Smooth muscle cell (in vitro differentiated cells): ENCODE results near the gene NAT14. TPM values are rescaled to one million over a fixed set of nuclear protein-coding genes. Genes with fewer than 3 reads are reported as not detected.

ENCODE experiments used
- DNase-seq: peaks from one replicate; lab custom pipeline; 2025; ENCODE audit not compliant: unreplicated experiment; lab: John Stamatoyannopoulos, UW
- H2AFZ ChIP-seq: fragments of 200-600 bp; sonication (generic); 2 replicates; pipeline ENCODE4 v1.6.0; 2016; ENCODE audit warnings: antibody characterized with exemption, low read depth, mild to moderate bottlenecking
- H3F3A ChIP-seq: fragments of 200-600 bp; sonication (generic); 2 replicates; pipeline ENCODE4 v1.6.0; 2017; ENCODE audit warnings: antibody characterized with exemption, low read depth
- H3K27ac ChIP-seq: fragments of 200-600 bp; sonication (generic); 2 replicates; pipeline ENCODE4 v1.5.1; 2016; ENCODE audit warnings: low read depth, mild to moderate bottlenecking
- H3K27me3 ChIP-seq: fragments of 200-600 bp; sonication (generic); 2 replicates; pipeline ENCODE4 v1.6.1; 2016; ENCODE audit warnings: low read depth, mild to moderate bottlenecking
- H3K36me3 ChIP-seq: fragments of 200-600 bp; sonication (generic); 2 replicates; pipeline ENCODE4 v1.5.1; 2016; ENCODE audit warnings: low read depth
- H3K4me1 ChIP-seq: fragments of 200-600 bp; sonication (generic); 2 replicates; pipeline ENCODE4 v1.5.1; 2016; ENCODE audit warnings: low read depth
- H3K4me2 ChIP-seq: fragments of 200-600 bp; sonication (generic); 2 replicates; pipeline ENCODE4 v1.6.0; 2016; ENCODE audit warnings: mild to moderate bottlenecking
- H3K4me3 ChIP-seq: fragments of 200-600 bp; sonication (generic); 2 replicates; pipeline ENCODE4 v1.5.1; 2016; ENCODE audit warnings: mild to moderate bottlenecking
- H3K79me2 ChIP-seq: fragments of 200-600 bp; sonication (generic); 2 replicates; pipeline ENCODE4 v1.6.0; 2016; ENCODE audit warnings: low read depth, mild to moderate bottlenecking
- H3K9ac ChIP-seq: fragments of 200-600 bp; sonication (generic); 2 replicates; pipeline ENCODE4 v1.6.0; 2016; ENCODE audit warnings: low read depth
- H3K9me3 ChIP-seq: fragments of 200-600 bp; sonication (generic); replicated peaks from 2 replicates; pipeline ENCODE4 v1.5.1; 2016; ENCODE audit warnings: low read depth
- H4K20me1 ChIP-seq: fragments of 200-600 bp; sonication (generic); 2 replicates; pipeline ENCODE4 v1.6.0; 2016; ENCODE audit warnings: low read depth
- WGBS: methylation state at CpG from one replicate; pipeline ENCODE4 v1.1.7; 2016; ENCODE audit warnings: low lambda C conversion rate; 5-methylcytosine and 5-hydroxymethylcytosine counted together
- polyA plus RNA-seq: library from polyadenylated mRNA; unstranded; fragments of >200 nt; fragmentation: Nextera tagmentation; extraction: Ambion mirVana; gene quantifications from 2 replicates; pipeline ENCODE4 v1.2.1, GENCODE V29; 2016
- total RNA-seq: library from RNA; depleted of rRNA; stranded (reverse); fragments of >200 nt; gene quantifications from 2 replicates; pipeline ENCODE4 v1.2.3, GENCODE V29; 2014
- TF ChIP-seq, protein P1 (sequence below): fragments of 200-600 bp; sonication (generic); IDR thresholded peaks from 2 replicates; pipeline ENCODE4 v1.5.1; 2017; ENCODE audit warnings: borderline replicate concordance, mild to moderate bottlenecking, antibody characterized with exemption; ENCODE audit not compliant: insufficient read depth, poor library complexity, severe bottlenecking

The NAT14 gene
- total and polyA plus RNA-seq, 2 experiments from 2014 or later, result 14.3 to 67.5 TPM

DNA sequence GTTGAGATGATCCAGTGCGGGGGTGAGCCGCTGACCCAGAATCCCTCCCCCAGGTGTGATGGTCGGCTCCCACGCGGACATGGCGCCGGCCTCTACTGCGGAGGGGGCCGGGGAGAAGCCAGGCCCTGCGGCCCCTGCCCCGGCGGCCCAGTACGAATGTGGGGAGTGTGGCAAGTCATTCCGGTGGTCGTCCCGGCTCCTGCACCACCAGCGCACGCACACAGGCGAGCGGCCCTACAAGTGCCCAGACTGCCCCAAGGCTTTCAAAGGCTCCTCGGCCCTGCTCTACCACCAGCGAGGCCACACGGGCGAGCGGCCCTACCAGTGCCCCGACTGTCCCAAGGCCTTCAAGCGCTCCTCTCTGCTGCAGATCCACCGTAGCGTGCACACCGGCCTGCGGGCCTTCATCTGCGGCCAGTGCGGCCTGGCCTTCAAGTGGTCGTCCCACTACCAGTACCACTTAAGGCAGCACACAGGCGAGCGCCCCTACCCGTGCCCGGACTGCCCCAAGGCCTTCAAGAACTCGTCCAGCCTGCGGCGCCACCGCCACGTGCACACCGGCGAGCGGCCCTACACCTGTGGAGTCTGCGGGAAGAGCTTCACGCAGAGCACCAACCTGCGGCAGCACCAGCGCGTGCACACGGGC lies 3.7 kb upstream of the NAT14 start:
- H3K4me1 ChIP-seq, result peaks cover 18% of the 10 kb centered on the region
- H3K79me2 ChIP-seq, result peaks cover 26% of the 10 kb centered on the region

DNA sequence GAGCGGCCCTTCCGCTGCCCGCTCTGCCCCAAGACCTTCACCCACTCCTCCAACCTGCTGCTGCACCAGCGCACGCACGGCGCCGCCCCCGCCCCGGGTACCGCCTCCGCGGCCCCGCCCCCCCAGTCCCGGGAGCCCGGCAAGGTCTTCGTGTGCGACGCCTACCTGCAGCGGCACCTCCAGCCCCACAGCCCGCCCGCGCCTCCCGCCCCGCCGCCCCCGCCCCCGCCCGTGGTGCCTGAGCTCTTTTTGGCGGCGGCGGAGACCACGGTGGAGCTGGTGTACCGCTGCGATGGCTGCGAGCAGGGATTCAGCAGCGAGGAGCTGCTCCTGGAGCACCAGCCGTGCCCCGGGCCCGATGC lies 3.2 kb upstream of the NAT14 start:
- H3K9ac ChIP-seq, result no peak overlapping the region
- DNase-seq, result no peak
- peaks cover 26% of the 10 kb centered on the region for H3K79me2 ChIP-seq
- no peak overlapping the region for H3K4me3 ChIP-seq
- H3K36me3 ChIP-seq, result no peaks in the 10 kb centered on the region
- H3F3A ChIP-seq, result peaks cover 12% of the 10 kb centered on the region
- no peak overlapping the region for H3K4me2 ChIP-seq
- peaks cover 23% of the 10 kb centered on the region for H3K4me1 ChIP-seq
- H3K9me3 ChIP-seq, result no peaks in the 10 kb centered on the region
- H4K20me1 ChIP-seq, result no peaks in the 10 kb centered on the region
- TF ChIP-seq, protein P1, sequence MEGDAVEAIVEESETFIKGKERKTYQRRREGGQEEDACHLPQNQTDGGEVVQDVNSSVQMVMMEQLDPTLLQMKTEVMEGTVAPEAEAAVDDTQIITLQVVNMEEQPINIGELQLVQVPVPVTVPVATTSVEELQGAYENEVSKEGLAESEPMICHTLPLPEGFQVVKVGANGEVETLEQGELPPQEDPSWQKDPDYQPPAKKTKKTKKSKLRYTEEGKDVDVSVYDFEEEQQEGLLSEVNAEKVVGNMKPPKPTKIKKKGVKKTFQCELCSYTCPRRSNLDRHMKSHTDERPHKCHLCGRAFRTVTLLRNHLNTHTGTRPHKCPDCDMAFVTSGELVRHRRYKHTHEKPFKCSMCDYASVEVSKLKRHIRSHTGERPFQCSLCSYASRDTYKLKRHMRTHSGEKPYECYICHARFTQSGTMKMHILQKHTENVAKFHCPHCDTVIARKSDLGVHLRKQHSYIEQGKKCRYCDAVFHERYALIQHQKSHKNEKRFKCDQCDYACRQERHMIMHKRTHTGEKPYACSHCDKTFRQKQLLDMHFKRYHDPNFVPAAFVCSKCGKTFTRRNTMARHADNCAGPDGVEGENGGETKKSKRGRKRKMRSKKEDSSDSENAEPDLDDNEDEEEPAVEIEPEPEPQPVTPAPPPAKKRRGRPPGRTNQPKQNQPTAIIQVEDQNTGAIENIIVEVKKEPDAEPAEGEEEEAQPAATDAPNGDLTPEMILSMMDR, result no peak
- 62% methylated on average over 24 of the region's 40 CpGs for WGBS
- no peak overlapping the region for H2AFZ ChIP-seq
- H3K27me3 ChIP-seq, result no peaks in the 10 kb centered on the region
- no peak overlapping the region for H3K27ac ChIP-seq

More for the DNA sequence above, 3.7 kb upstream of the NAT14 start:
- no peak for DNase-seq
- H3K4me3 ChIP-seq, result no peak overlapping the region
- H2AFZ ChIP-seq, result no peak overlapping the region
- WGBS, result 92% methylated on average over 47 of the region's 52 CpGs
- no peaks in the 10 kb centered on the region for H3K9me3 ChIP-seq
- H3F3A ChIP-seq, result peaks cover 12% of the 10 kb centered on the region
- no peaks in the 10 kb centered on the region for H3K27me3 ChIP-seq
- H4K20me1 ChIP-seq, result no peaks in the 10 kb centered on the region
- H3K36me3 ChIP-seq, result no peaks in the 10 kb centered on the region
- no peak overlapping the region for H3K4me2 ChIP-seq
- TF ChIP-seq, protein P1, result no peak
- no peak overlapping the region for H3K27ac ChIP-seq
- H3K9ac ChIP-seq, result no peak overlapping the region

DNA sequence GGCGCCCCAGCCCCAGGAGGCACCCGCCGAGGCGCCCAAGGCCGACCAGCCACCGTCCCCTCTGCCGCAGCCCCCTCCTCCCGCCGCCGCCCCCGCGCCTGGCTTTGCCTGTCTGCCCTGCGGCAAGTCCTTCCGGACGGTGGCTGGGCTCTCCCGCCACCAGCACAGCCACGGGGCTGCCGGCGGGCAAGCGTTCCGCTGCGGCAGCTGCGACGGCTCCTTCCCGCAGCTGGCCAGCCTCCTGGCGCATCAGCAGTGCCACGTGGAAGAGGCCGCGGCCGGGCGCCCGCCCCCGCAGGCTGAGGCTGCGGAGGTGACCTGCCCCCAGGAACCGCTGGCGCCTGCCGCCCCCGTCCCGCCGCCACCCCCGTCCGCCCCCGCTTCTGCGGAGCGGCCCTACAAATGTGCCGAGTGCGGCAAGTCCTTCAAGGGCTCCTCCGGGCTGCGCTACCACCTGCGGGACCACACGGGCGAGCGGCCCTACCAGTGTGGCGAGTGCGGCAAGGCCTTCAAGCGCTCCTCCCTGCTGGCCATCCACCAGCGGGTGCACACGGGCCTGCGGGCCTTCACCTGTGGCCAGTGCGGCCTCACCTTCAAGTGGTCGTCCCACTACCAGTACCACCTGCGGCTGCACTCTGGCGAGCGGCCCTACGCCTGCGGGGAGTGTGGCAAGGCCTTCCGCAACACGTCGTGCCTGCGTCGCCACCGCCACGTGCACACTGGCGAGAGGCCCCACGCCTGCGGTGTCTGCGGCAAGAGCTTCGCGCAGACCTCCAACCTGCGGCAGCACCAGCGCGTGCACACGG lies 2.6 kb upstream of the NAT14 start:
- H3K36me3 ChIP-seq, result no peaks in the 10 kb centered on the region
- H3K27ac ChIP-seq, result no peak overlapping the region
- H3K4me3 ChIP-seq, result no peak overlapping the region
- H3K79me2 ChIP-seq, result peaks cover 25% of the 10 kb centered on the region
- H3K27me3 ChIP-seq, result no peaks in the 10 kb centered on the region
- H3K4me2 ChIP-seq, result no peak overlapping the region
- H3K9ac ChIP-seq, result no peak overlapping the region
- peaks cover 28% of the 10 kb centered on the region for H3K4me1 ChIP-seq
- 85% methylated on average over 70 of the region's 83 CpGs for WGBS
- no peaks in the 10 kb centered on the region for H4K20me1 ChIP-seq
- TF ChIP-seq, protein P1, result no peak
- no peak for DNase-seq
- H3K9me3 ChIP-seq, result no peaks in the 10 kb centered on the region
- H3F3A ChIP-seq, result peaks cover 12% of the 10 kb centered on the region
- H2AFZ ChIP-seq, result no peak overlapping the region
